Loucy (cell line): ENCODE results near the gene MKNK2.

Source experiments
- EZH2phosphoT487 ChIP-seq: fragments of 200-600 bp; IDR thresholded peaks from 2 replicates; pipeline ENCODE4 v1.6.1; 2018; ENCODE audit warnings: antibody characterized with exemption, mild to moderate bottlenecking, moderate library complexity, borderline replicate concordance
- TF ChIP-seq, protein P1 (sequence below): fragments of 200-600 bp; sonication (generic); conservative IDR thresholded peaks from 2 replicates; pipeline ENCODE4 v1.5.1; 2014; ENCODE audit warnings: mild to moderate bottlenecking, antibody characterized with exemption, low read length

DNA sequence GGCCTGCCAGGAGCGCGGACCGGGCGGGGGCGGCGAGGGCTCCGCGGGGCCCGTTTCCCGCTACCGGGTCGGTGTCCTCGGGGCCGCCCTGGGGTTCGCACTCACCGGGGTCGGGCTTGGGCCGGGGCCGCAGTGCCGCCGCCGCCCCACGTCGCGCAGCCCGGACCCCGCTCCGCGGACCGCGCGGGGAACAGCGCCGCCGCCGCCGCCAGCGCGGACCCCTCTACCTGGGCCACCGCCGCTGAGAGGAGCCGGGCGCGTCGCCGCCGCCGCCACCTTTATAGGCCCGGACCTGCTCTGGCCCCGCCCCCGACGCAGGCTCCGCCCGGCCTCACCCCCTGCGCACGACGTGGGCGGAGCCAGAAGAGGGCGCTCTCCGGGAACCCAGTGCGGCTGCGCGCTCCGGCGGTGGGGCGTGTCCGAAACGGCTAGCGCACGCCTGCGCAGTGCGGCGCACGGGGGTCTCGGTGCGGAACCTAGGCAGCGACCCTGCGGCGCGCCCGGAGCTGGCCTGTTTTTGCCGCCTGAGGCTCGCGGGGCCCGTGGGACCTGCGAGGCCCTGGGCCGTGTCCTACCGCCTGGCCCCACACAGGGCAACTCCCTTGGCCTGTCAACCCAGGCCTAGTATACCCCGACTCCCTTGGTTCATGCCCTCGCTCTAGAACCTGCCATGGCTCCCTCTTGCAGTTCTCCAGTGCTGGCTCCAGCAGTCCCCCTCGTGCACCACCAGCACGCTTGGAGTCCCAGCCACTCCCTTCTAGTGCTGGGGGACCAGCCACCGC, at the start of gene MKNK2:
- TF ChIP-seq, protein P1, sequence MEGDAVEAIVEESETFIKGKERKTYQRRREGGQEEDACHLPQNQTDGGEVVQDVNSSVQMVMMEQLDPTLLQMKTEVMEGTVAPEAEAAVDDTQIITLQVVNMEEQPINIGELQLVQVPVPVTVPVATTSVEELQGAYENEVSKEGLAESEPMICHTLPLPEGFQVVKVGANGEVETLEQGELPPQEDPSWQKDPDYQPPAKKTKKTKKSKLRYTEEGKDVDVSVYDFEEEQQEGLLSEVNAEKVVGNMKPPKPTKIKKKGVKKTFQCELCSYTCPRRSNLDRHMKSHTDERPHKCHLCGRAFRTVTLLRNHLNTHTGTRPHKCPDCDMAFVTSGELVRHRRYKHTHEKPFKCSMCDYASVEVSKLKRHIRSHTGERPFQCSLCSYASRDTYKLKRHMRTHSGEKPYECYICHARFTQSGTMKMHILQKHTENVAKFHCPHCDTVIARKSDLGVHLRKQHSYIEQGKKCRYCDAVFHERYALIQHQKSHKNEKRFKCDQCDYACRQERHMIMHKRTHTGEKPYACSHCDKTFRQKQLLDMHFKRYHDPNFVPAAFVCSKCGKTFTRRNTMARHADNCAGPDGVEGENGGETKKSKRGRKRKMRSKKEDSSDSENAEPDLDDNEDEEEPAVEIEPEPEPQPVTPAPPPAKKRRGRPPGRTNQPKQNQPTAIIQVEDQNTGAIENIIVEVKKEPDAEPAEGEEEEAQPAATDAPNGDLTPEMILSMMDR, result peak; percentile 44
- TF ChIP-seq EZH2phosphoT487, result no peak
